Measurements from ENCODE around the gene GABRA5.

DNA sequence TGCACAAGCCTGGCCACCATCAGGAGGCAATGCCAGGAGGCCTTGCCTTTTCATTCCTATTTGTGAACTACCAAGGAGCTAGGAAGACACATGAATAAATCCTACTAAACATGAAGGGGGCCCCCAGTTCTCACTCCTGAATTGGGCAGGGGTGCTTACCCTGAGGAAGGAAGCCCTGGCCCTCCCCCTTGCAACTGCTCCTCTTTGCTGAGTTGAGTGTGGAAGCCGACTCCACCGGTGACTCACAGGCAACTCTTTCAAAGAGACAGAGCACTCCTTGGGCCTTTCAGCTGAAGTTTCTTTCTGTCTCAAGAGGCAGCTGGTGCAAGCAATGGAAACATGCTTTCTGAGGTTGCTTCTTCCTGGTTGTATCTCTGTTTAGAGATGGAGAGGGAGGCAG lies 105.8 kb downstream of the GABRA5 start:
- TF ChIP-seq, protein P1, sequence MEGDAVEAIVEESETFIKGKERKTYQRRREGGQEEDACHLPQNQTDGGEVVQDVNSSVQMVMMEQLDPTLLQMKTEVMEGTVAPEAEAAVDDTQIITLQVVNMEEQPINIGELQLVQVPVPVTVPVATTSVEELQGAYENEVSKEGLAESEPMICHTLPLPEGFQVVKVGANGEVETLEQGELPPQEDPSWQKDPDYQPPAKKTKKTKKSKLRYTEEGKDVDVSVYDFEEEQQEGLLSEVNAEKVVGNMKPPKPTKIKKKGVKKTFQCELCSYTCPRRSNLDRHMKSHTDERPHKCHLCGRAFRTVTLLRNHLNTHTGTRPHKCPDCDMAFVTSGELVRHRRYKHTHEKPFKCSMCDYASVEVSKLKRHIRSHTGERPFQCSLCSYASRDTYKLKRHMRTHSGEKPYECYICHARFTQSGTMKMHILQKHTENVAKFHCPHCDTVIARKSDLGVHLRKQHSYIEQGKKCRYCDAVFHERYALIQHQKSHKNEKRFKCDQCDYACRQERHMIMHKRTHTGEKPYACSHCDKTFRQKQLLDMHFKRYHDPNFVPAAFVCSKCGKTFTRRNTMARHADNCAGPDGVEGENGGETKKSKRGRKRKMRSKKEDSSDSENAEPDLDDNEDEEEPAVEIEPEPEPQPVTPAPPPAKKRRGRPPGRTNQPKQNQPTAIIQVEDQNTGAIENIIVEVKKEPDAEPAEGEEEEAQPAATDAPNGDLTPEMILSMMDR (IDR thresholded peaks at IDR 0.05; ENCODE audit: poor library complexity, severe bottlenecking): no peak
- TF ChIP-seq SMC3 (conservative IDR thresholded peaks at IDR 0.05; ENCODE audit: poor library complexity) (no peak), POLR2AphosphoS5 (IDR thresholded peaks at IDR 0.05) (no peak)
- TF ChIP-seq, protein P2, sequence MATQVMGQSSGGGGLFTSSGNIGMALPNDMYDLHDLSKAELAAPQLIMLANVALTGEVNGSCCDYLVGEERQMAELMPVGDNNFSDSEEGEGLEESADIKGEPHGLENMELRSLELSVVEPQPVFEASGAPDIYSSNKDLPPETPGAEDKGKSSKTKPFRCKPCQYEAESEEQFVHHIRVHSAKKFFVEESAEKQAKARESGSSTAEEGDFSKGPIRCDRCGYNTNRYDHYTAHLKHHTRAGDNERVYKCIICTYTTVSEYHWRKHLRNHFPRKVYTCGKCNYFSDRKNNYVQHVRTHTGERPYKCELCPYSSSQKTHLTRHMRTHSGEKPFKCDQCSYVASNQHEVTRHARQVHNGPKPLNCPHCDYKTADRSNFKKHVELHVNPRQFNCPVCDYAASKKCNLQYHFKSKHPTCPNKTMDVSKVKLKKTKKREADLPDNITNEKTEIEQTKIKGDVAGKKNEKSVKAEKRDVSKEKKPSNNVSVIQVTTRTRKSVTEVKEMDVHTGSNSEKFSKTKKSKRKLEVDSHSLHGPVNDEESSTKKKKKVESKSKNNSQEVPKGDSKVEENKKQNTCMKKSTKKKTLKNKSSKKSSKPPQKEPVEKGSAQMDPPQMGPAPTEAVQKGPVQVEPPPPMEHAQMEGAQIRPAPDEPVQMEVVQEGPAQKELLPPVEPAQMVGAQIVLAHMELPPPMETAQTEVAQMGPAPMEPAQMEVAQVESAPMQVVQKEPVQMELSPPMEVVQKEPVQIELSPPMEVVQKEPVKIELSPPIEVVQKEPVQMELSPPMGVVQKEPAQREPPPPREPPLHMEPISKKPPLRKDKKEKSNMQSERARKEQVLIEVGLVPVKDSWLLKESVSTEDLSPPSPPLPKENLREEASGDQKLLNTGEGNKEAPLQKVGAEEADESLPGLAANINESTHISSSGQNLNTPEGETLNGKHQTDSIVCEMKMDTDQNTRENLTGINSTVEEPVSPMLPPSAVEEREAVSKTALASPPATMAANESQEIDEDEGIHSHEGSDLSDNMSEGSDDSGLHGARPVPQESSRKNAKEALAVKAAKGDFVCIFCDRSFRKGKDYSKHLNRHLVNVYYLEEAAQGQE (IDR thresholded peaks at IDR 0.05; ENCODE audit: borderline replicate concordance): no peak

All from neural cell (in vitro differentiated cells).